Colonic mucosa (tissue), 4 donors: Measurements from ENCODE around the gene MAML2. TPM values are rescaled to one million over a fixed set of nuclear protein-coding genes. Genes with fewer than 3 reads are reported as not detected.

Experiments
- DNase-seq: peaks from one replicate; pipeline ENCODE4 v3.0.0-alpha.2; 2020
- H3K27ac ChIP-seq: fragments of 200-600 bp; one replicate; pipeline ENCODE4 v1.8.0; 2021
- H3K27me3 ChIP-seq: fragments of 200-600 bp; one replicate; pipeline ENCODE4 v1.8.0; 2021
- H3K36me3 ChIP-seq: fragments of 200-600 bp; one replicate; pipeline ENCODE4 v1.8.0; 2021
- H3K4me1 ChIP-seq: fragments of 200-600 bp; one replicate; pipeline ENCODE4 v1.8.0; 2021; ENCODE audit warnings: mild to moderate bottlenecking
- H3K4me3 ChIP-seq: fragments of 200-600 bp; one replicate; pipeline ENCODE4 v1.8.0; 2021
- H3K9ac ChIP-seq, 2 donors: one replicate each; pipeline ENCODE4 v1.7.0; 2013; ENCODE audit warnings: control low read depth in 2 of 2, low read depth in 2 of 2, low read length in 2 of 2
- H3K9me3 ChIP-seq: fragments of 200-600 bp; one replicate; pipeline ENCODE4 v1.8.0; 2021
- intact Hi-C: fragments of 100-400 bp; cut with DNase I; formaldehyde crosslinking; loops from one replicate; pipeline ENCODE4 v1.14.1; 2022
- total RNA-seq, 2 donors: library from RNA; stranded (reverse); fragmentation: NEBNext Ultra II Directional in 1 of 2; extraction: Animal tissue kit (Norgen Biotek cat#: 25700) in 1 of 2; gene quantifications; one replicate each; pipeline ENCODE4 v1.2.1, GENCODE V29; 2021
- TF ChIP-seq, protein P1 (sequence below): fragments of 200-600 bp; IDR thresholded peaks from one replicate; pipeline ENCODE4 v1.8.0; 2022; ENCODE audit warnings: antibody characterized with exemption, mild to moderate bottlenecking
- donor health status: healthy.
- donor health status: DM: no; HTN: no; CAD: no.
- donor health status: DM: no; HTN: no; CAD: no.

Gene MAML2
- total RNA-seq, 2 donors from 2014 or later = 10.4 to 11.0 TPM

DNA sequence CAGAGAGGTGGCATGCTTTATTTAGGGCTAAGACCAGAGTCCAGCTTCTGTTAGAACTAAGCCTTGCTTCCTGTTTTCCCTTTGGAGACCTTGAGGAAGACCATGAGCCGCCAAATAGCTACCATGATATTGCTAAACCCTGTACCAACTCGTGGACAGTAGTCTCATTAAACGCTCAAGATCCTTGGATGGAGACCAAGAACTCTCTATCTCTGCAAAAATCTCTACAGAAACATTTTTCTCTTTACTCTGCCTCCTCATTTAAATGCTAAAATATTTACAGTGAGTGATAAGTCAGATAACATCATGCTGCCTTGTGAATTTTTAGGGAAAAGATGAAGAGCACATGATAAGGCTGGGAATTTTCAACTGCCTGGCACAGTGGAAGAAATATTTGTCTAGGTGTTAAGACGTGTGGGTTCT is 197.8 kb downstream of the MAML2 start:
- no peaks in the 10 kb centered on the region for H3K36me3 ChIP-seq
- TF ChIP-seq, protein P1, sequence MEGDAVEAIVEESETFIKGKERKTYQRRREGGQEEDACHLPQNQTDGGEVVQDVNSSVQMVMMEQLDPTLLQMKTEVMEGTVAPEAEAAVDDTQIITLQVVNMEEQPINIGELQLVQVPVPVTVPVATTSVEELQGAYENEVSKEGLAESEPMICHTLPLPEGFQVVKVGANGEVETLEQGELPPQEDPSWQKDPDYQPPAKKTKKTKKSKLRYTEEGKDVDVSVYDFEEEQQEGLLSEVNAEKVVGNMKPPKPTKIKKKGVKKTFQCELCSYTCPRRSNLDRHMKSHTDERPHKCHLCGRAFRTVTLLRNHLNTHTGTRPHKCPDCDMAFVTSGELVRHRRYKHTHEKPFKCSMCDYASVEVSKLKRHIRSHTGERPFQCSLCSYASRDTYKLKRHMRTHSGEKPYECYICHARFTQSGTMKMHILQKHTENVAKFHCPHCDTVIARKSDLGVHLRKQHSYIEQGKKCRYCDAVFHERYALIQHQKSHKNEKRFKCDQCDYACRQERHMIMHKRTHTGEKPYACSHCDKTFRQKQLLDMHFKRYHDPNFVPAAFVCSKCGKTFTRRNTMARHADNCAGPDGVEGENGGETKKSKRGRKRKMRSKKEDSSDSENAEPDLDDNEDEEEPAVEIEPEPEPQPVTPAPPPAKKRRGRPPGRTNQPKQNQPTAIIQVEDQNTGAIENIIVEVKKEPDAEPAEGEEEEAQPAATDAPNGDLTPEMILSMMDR = no peak
- H3K4me3 ChIP-seq = no peak overlapping the region
- H3K9ac ChIP-seq = no peak overlapping the region
- intact Hi-C loops = no loop called here
- no peaks in the 10 kb centered on the region for H3K9me3 ChIP-seq
- no peak for DNase-seq
- no peaks in the 10 kb centered on the region for H3K4me1 ChIP-seq
- H3K27ac ChIP-seq = no peak overlapping the region
- no peaks in the 10 kb centered on the region for H3K27me3 ChIP-seq

DNA sequence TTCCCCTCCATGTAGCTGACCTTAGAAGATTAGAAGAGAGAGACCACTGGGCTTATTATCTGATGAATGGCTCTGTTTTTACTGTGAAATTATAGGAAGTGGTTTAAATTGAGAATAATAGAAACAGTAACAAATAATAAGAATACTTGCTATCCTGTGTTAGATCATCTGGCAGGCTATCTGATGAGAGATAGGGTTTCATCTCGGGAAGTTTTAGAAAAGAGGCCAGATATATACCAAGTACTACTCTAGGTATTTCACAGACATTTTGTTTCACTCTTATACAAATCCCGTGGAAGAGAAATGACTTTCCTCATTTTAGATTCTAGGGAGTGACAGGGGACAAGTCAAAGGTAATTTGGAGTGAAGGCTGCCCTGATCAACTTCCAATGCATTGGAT is 198.4 kb downstream of the MAML2 start:
- intact Hi-C loops = no loop called here
- DNase-seq = no peak
- H3K4me3 ChIP-seq = no peak overlapping the region
- no peak overlapping the region for H3K27ac ChIP-seq
- H3K36me3 ChIP-seq = no peaks in the 10 kb centered on the region
- TF ChIP-seq, protein P1 = no peak
- no peaks in the 10 kb centered on the region for H3K9me3 ChIP-seq
- no peak overlapping the region for H3K9ac ChIP-seq
- H3K27me3 ChIP-seq = no peaks in the 10 kb centered on the region
- H3K4me1 ChIP-seq = no peaks in the 10 kb centered on the region

DNA sequence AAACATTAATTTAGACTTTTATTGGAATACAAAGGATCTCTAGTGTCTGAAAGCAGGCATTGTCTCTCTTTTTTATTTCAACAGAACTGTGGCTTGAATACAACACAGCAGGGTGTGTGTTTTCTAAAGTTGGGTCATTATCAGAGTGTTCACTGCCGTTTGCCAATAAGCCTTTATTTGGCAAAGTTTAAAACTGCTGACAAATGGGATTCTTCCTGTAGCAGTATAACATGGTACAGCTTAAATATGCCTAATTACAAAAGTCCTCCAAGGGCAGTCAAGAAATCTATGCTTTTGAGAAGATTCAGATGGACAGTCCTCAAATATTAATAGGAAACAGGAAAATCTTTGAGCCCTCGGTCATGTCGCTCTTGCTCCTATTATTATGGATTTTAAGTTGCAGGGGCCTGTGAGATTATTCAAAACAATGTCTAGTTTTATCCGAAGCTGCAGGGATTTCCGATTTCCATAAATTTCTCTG is 199.9 kb downstream of the MAML2 start:
- H3K27ac ChIP-seq = no peak overlapping the region
- no peak overlapping the region for H3K9ac ChIP-seq
- no peaks in the 10 kb centered on the region for H3K4me1 ChIP-seq
- H3K27me3 ChIP-seq = no peaks in the 10 kb centered on the region
- H3K36me3 ChIP-seq = no peaks in the 10 kb centered on the region
- H3K9me3 ChIP-seq = no peaks in the 10 kb centered on the region
- no peak for DNase-seq
- TF ChIP-seq, protein P1 = no peak
- intact Hi-C loops = no loop called here
- H3K4me3 ChIP-seq = no peak overlapping the region

DNA sequence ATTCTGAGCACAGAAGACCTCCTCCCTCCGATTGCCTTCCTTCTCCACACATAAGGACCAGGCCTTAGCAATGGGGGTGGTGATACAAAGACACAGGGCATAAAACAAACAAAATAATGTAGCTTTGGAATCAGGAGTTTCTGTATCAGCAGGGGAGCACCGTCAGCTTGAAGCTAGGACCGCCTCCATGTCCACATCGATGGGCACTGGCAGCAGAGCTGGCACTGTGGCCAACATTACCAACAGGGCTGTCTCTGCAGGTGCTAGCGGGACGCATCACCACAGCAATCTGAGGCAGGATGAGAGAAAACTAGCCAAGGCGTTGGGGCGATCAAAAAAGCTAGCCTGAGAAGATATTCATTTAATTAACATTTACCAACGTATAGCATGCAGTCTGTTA is 201.4 kb downstream of the MAML2 start:
- no peaks in the 10 kb centered on the region for H3K4me1 ChIP-seq
- intact Hi-C loops = no loop called here
- no peak for DNase-seq
- TF ChIP-seq, protein P1 = no peak
- no peaks in the 10 kb centered on the region for H3K27me3 ChIP-seq
- no peaks in the 10 kb centered on the region for H3K9me3 ChIP-seq
- H3K36me3 ChIP-seq = no peaks in the 10 kb centered on the region
- H3K9ac ChIP-seq = no peak overlapping the region
- no peak overlapping the region for H3K27ac ChIP-seq
- no peak overlapping the region for H3K4me3 ChIP-seq

DNA sequence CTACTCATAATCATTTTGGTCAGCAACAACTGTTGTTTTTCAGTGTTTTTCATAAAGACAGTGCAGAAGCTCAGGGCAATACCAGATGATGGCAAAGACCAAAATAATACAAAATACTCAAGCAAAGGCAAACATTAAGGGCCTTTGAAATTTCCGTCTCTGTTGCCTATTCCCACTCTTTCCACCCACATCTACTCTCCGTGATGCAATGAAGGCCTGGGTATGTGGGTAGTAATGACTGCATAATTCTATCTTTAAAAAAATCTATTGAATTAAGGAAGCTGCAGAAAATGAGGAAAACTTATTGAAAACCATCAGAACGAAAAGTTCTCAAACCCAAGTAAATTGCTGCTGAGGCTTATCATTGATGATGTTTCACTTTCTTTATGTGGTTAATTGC is 203.3 kb downstream of the MAML2 start:
- intact Hi-C loops = no loop called here
- TF ChIP-seq, protein P1 = no peak
- H3K27me3 ChIP-seq = no peaks in the 10 kb centered on the region
- no peak overlapping the region for H3K27ac ChIP-seq
- H3K4me3 ChIP-seq = no peak overlapping the region
- no peak for DNase-seq
- no peaks in the 10 kb centered on the region for H3K9me3 ChIP-seq
- no peak overlapping the region for H3K9ac ChIP-seq
- H3K4me1 ChIP-seq = peaks cover 3% of the 10 kb centered on the region
- no peaks in the 10 kb centered on the region for H3K36me3 ChIP-seq
